HG03175 (cell line): ENCODE data around the gene ARHGAP21.

Experiments
- ATAC-seq: cut with Tn5 transposase; IDR thresholded peaks from one replicate; pipeline ENCODE4 v1.9.1; 2021; ENCODE audit warnings: mild to moderate bottlenecking, moderate library complexity; ENCODE audit not compliant: unreplicated experiment

Gene ARHGAP21

DNA sequence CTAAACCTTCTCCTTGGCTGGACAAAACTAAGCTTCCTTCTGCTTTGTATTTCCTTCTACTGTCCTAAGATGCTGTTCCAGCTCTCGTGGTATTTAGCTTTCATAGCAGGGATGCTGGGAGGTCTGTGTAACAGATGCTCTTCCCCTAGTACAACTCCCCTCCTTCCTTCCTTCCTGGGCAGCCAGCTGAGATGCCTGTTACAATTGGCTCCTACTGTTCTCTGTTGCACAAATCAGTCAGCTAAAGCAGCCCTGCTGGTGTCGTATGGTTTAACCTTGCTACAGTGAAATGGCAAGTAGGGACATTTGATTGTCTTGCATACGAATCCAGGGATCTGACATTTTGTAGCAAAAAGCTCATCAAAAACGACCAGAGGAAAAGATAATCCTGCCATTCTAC lies 143.8 kb downstream of the ARHGAP21 start:
- no peak for ATAC-seq

DNA sequence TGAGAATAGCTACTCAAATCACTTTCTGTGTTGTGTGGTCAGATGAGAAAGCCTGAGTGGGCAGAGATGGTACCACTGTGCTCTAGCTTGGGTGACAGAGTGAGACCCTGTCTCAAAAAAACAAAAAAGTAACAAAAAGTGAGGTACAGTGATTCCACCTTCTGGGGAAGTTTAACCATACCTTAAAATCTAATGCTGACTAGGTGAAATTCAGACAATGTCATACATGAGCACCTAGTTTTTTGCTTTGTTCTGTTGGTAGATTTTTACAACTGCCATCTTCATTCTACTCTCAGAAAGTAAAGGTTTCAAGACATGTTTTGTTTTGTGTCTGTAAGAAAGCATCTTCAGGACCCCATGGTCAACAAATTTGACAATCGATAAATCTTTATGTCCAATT lies 144.2 kb downstream of the ARHGAP21 start:
- ATAC-seq = no peak

DNA sequence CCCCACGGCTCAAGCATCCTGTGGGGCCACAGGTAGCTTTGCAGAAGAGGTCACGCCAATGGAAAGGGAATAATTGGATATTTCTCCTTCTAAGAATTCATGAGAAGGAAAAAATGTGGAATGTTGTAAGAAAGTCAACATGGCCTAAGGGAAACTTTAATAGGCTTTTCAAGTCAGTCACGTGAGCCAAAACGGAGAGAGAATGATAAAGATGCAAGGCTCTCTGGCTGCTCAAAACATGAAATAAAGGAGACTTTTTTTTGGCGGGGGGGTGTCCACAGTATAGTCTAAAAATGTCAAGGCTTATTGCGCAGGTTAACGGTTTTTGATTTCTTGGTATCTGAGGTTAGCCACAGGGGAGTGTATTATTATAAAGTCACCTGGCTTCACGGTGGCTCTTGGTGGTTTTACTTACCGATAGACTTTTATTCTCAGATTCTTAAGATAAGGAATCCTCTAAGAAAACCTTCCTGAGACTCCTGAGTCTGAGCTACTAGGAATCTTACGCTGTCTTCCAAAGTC lies 148.1 kb downstream of the ARHGAP21 start:
- ATAC-seq = no peak

DNA sequence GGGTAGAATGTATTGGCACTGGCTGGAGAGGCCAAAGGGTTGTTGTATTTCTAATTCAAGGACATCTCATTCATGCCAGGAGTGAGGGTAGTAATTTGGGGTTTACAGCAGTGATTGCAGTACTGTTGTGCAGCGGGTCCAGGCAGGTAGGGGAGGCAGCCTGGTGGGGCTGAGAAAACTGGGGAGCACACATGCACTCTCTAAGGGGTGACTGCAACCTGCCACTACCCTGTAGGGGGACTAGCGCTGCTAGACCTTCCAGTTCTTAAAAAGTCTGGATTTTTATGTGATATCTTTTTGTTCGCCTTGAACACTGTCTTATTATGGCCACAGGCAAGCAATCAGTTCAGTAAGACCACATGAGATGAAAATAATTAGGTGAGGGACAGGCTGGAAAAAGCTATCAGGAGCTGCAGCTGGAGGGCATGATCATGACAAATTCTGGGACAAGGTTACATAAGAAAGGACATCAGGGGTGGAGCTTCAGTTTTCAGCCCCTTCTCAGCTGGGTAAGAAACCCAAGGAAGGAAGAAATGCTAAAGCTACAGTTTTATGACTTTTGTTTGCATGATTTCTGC lies 149.0 kb downstream of the ARHGAP21 start:
- no peak for ATAC-seq

DNA sequence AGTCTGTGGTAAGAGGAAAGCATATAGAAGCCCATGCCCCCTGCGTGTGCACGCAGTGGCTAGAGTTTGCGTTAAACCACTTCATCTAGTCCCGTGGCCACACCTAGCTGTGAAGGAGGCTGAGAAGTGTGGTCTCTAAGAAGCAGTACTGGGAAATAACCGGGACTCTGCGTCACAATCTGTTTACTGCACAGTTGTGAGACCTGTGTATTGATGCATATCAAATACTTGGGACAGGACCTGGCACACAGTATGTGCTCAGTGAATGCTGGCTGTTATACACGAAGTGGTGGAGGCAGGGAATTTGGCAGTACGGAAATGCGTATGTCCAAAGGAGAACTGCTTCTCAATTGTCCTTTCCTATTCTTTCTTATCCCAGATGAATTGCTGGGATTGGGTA lies 149.5 kb downstream of the ARHGAP21 start:
- no peak for ATAC-seq

DNA sequence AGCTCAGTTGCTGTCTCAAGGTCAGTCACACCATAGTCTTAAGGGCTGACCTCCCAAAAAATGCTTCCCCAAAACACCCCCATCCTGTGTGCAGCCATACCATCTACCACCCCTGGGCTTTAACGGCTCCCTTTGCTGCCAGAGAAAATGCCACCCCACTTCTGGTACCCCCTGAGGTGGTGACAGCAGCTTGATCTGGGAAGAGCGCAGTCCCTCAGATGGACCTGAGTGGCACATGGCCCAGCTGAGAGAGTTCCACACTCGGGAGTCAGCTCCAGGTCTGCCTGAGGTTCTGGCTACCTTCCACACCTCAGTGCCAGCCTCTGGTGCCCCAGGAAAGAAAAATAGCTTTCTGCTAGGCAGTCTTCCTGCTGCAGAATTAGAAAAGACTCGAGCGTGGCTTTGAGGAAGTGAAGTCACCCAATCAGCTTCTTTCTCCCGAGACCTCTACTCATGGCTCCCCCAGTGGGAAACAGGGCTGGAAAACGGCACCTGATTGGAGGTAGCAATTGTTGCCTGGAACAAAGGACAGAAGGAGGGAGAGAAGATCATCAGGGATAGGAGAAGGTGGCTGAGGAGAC lies 151.7 kb downstream of the ARHGAP21 start:
- ATAC-seq = no peak

DNA sequence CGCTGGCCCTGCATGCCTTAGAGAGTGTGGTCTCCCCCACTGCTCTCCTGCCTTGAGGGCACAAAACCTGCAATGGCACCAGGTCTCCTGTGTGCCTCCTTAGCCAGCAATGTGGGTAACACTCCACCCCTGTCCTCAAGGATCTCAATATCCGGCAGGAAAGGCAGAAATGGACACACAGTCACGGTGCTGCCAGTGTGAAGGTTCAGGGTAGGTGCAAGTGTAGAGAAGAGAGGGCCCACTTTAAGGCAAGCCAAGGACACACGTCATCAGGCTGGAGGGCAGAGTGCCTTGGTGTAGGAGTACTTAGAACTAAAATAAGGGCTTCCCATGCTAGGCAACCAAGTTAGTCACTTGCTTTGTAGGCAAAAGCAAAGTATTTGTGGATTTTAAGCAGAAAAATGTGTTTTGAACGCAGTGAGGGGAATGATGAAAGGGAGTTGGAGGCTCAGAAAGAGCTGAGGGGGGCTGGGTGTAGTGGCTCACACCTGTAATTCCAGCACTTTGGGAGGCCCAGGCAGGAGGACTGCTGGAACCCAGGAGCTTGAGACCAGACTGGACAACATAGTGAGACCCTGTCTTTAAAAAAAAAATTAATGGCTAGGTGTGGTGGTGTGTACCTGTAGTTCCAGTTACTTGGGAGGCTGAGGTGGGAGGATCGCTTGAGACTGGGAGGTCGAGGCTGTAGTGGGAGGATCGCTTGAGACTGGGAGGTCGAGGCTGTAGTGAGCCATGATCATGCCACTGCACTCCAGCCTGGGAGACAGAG lies 152.8 kb downstream of the ARHGAP21 start:
- no peak for ATAC-seq

DNA sequence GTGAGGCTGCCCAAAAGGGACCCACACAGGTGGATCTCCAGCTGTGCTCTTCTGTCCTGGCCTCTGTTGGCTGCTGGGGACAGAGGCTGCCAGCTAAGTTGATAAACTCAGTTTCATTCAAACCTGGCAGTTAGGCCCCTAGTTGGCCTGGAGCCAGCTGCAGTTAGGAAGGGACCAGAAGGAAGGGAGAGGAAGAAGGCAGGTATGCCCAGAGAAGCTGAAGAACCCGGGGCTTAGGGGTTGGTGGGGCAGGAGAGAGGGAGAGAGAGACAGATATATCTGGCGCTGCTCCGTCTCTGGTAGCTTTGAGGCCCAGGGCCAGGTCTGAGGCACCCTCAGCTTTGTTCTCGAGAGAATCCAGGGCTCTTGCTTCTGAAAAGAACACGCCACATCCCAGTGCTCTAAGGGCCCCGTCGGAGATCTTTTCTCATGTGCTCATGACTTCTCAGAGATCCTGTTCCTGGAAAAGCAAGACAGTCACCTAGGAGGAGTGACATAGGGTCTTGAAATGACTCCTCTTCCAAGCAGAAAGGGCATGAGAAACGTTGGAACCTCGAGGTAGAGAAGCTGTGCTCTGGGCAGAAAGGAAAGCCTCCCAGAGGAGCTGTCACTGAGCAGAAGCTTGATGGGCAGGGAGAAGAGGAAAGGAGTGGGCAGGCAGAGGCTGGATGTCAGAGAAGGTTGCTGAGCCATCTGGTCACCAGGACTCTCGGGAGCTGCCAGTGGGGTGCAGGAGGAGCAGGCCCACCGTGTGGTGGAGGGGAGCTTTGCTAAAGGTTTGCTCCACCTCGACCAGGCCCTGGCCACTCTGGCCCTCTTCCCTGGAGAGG lies 153.6 kb downstream of the ARHGAP21 start:
- no peak for ATAC-seq

DNA sequence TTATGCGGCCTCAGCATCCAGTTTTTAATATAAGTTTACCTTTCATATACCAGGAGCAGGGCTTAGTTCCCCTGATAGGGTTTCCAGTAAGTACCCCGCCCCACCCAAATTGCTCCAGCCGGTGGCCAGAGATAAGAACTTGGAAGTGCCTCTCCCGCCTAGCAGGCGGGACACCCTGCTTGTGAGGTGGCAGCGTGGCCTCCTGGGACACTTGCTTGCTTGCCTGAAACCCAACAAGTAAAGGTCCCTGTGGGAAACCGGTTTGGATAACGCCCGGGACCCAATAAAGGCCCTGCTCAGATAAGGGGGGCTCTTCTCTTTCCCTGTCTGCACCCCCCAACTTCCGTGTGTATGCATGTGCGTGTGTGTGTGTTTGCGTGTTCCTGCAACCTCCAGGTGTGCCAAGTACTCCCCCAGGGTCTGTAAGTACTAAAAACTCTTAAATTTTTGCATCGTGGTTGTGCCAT lies 154.3 kb downstream of the ARHGAP21 start:
- ATAC-seq = no peak

DNA sequence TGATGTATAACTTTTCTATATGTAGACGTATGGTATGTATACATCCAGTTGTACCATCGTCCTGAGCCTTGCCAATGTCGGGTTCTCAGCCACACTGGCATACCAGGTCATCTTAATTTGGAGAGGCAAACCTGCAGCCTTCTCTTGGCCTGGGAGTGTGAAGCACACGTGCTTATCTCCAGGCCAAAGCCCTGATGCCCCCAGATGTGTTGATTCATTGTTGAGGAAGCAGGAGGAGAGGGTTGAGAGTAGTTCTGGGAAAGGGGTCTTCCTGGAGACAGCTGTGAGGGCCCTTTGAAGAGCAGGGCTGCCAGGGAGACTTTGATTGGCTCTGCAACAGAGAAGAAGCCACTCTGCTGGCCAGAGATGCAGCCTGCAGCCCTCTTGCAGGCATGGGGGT lies 155.6 kb downstream of the ARHGAP21 start:
- no peak for ATAC-seq

DNA sequence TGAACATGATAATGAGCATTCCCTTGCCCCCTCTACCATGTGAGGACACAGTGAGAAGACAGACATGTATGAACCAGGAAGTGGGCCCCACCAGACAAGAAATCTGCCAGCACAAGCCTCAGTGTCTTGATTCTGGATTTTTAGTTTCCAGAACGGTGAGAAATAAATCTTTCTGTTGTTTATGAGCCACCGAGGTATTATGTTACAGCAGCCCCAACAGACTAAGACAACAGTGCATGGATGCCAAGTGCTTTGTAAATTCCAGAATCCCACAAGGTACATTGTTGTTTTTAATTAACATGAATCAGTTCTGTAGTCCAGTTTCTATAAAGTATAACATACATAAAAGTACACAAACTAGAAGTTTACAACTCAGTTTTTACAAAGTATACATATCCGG lies 162.2 kb downstream of the ARHGAP21 start:
- no peak for ATAC-seq

DNA sequence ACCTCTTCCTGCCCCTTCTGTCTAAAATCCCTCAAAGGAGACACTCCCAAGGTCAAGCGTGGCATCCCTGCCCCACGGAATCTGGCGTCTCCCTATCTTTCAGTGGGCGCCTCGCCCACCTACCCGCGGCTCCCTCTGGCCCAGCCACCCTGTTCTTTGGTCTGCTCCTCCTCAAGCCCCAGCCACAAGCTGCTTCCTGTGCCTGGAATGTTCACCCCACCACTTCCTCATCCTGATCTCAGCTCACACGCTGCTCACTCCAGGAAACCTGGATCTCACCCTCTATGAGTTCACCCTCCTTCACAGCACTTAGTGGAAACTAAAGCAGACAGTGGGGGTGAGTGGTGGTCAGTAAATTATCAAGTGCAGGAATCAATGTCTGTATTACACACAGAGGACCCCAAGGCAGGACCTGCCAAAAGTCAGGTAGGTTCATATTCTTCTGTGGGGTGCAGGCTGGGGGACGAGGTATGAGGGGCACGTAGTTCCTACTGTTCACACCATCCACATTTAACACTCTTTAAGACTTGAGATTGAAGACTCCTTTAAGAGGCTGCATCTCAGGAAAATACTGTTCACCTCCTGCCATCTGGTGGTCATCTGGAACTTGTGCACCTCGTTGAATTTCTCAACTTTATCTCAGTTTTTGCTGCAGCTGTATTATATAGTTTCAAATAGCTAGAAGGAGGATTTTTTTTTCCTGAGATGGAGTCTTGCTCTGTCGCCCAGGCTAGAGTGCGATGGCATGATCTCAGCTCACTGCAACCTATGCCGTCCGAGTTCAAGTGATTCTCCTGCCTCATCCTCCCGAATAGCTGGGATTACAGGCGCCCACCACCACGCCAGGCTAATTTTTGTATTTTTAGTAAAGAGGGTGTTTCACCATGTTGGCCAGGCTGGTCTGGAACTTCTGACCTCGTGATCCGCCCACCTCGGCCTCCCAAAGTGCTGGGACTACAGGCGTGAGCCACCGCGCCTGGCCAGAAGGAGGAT lies 166.6 kb downstream of the ARHGAP21 start:
- ATAC-seq = peak; percentile 65

DNA sequence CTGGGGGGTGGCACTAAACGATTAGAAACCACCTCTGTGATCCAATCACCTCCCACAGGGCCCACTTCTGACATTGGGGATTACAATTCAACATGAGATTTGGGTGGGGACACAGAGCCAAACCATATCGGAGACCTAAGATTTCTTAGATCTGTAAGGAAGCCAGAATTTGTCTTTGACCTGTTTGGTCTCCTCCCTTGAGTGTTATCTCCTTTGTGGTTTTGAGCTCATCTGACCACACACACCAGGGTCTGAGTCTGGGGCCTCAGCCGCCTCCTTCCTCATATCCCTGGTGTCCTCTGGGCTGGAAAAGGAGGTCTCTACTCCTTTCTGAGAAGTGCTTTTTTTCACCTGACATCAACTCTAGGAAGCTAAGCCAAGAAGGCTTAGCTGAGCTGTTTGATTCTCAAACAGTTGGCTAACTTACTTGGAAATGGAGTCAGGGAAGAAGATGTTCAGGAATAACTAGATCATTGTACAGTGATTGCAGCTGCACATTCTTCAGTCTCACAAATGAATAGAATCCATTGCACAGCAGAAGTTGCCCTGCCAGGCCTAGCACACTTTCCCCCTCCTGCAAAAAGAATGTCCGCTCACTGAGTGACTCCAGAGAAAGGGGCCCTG lies 167.4 kb downstream of the ARHGAP21 start:
- ATAC-seq = no peak

DNA sequence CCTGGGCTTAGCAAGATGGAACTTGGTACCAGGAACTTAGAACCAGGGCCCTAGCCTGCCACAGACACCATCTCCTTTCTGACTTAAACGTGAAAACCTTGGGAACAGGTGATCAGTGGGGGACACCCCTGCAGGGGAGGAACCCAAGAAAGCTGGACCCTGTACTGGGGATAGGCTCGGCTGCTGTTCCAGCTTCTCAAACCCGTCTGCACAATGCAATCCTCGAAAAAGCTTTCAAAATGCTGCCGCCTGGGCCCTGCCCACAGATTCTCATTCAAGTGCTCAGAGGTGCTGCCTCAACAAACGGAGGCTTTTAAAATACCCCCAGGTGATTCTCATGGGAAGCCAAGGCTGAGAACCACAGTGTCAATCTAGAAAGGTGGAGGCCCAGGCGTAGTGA lies 169.7 kb downstream of the ARHGAP21 start:
- ATAC-seq = no peak

DNA sequence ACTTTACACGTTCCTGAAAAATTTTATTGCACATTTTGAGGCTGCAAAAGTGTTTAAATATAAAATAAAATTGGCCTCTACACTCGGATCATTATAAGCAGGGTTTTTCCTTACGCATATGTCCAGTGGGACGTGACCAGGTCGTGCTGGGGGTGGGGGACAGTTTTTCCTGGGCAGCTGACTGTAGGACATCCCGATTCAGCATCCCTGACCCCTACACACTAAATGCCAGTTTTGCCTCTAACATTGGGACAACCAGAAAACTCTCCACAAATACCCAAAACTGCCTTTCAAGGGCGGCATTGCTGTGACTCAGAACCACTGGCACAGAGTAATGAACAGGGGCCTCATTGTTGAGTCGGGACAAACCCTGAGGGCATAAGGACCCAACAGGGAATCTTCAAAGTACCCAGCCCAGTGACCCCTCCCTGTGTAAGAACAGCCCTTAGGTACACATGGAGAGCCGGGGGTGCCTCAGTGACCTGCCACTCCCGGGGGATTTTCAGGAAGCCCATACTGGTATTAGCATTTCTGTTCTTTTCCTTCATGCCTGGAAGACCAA lies 170.6 kb downstream of the ARHGAP21 start:
- ATAC-seq = no peak

DNA sequence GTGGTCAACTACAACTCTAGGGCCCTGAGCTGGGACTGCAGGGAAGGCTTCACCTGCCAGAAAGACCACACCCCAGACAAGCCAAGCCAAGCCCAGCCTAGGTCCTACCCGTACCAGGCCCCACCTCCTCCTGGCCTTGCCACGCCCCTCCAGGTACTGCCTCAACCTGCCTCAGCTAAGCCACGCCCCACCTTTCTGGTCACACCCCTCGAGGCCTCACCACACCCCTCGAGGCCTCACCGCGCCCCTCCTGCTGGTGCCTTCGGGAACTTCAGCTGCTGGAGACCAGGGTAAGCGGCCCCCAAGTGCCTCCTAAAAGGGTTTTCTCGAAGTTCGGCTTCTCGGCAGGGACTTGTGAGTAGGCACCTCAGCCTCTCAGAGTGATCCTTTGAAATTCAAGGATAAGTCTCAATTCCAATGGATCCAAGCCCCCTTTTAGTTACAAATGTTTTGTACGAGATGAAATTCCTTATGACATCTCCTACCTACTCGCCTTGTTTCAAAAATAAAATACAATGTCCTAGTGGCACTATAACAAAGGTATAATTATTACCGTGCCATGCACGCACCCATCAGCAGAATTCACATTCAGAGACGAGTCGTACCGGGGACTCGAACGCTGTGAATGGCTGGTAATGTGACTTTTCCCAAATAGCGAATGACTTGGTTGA lies 171.2 kb downstream of the ARHGAP21 start:
- peak; percentile 50 for ATAC-seq

DNA sequence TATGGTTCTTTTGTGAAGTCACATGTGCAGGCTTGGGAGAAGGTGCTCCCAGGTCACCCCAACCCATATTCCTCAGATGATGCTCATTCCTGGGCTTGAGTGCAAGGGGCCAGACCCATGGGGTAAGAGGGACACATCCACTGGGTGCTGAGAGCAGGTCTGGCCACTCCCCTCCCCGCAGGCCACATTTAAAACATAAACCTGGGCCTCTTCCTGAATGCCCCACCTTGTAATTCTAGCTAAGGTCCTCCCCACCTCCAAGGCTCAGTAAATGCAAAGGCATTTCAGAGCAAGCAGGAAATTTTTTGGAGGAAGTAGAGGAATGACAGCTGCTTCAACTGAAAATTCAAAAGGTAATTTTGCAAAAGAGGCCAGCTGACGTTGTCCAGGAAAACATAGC lies 172.5 kb downstream of the ARHGAP21 start:
- no peak for ATAC-seq

DNA sequence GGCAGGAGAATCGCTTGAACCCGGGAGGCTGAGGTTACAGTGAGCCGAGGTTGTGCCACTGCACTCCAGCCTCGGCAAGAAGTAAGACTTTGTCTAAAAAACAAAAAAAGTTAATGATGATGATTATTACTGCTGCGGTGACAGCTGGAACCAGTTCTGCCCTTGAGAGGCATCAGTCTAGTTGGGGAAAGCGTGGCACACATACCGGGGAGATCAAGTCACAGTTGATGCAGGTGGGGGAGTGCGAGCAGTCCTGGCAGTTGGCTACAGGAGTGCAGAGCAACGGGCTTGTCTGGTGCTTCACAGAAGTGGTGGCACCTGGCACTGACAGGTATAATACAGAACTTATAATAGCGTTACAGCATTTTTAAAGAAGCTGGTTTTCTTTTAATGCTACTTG lies 173.0 kb downstream of the ARHGAP21 start:
- ATAC-seq = no peak

DNA sequence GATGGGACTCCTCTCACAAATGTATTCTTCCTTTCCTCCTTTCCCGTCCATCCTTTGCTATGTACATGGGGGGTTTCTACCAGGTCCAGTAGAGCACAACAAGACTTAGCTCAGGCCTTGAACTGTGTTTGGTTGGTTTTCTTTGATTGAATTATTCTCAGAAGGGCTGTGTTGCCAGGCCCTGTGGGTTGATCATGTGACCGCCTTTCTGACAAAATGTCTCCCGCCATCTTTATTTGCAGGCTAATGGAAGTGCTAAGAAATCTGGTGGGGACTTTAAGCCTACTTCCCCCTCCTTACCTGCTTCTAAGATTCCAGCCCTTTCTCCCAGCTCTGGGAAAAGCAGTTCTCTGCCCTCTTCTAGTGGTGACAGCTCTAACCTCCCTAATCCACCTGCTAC lies 178.1 kb downstream of the ARHGAP21 start:
- ATAC-seq = no peak
